ENCODE measurements around the gene TBX21.

TBX21 gene

GRCh38 chr17:47774987-47775580, 42.0 kb downstream of the TBX21 start:
- no peak for DNase-seq

- peak; percentile 18 for DNase-seq
These were observed 43.5 kb downstream of the TBX21 start for GRCh38 chr17:47776330-47777197.

GRCh38 chr17:47778184-47778635, 45.2 kb downstream of the TBX21 start:
- no peak for DNase-seq

GRCh38 chr17:47781397-47781796, 48.4 kb downstream of the TBX21 start:
- no peak for DNase-seq

- DNase-seq = no peak
These were observed 52.6 kb downstream of the TBX21 start for GRCh38 chr17:47785538-47786123.

- peak; percentile 45 for DNase-seq
These were observed 56.9 kb downstream of the TBX21 start for GRCh38 chr17:47789611-47790561.

GRCh38 chr17:47791025-47791424, 58.0 kb downstream of the TBX21 start:
- no peak for DNase-seq

GRCh38 chr17:47792457-47792856, 59.4 kb downstream of the TBX21 start:
- DNase-seq = no peak

GRCh38 chr17:47792979-47793378, 59.9 kb downstream of the TBX21 start:
- DNase-seq = no peak
